HS-5 (cell line): ENCODE results near the gene KCNG2.

ENCODE experiments used
- DNase-seq: peaks from one replicate; pipeline ENCODE4 v3.0.0-alpha.2; 2012; ENCODE audit warnings: low read depth

The KCNG2 gene

GRCh38 chr18:79942786-79943607 lies 145.3 kb downstream of the KCNG2 start:
- DNase-seq, result no peak

GRCh38 chr18:79943608-79944125 lies 145.9 kb downstream of the KCNG2 start:
- DNase-seq, result no peak

DNA sequence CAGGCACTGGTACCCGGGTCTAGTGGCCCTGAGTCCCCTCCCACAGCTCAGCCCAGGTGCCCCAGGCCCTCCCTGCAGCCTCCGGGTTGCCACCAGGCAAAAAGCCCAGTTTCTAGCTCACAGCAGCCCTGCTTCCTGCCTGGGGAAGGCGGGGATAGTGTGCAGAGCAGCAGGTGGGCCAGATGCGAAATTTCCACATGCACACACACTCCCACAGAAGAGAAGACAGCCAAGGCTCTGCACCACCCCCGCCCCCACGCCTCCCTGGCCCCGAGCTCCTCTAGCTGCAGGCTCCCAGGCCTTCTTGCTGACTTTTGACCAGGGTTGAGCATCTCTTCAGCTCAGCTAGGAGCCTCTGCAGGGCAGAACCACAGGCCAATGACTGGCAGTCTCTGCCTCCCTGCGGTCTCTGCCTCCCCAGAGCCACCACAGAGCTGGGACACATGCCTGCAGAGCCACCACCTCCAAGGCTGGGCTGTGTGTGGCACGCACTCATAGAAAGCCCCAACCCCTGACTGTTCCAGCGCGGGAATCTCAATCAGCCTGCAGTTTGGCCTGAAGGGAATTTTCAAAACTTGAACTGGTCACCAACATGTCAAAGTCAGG lies 146.5 kb downstream of the KCNG2 start:
- no peak for DNase-seq

DNA sequence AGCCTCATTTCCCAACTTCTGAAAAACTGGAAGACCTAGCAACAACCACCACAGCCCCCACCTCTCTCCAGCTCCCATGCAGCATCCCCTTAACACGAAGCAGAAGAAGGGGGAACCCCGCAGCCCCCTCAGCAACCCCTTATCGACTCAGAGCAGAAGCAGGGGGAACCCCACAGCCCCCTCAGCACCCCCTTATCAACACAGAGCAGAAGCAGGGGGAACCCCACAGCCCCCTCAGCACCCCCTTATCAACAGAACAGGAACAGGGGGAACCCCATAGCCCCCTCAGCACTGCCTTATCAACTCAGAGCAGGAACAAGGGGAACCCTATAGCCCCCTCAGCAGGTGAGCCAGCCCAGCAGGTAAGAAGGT lies 147.0 kb downstream of the KCNG2 start:
- no peak for DNase-seq

DNA sequence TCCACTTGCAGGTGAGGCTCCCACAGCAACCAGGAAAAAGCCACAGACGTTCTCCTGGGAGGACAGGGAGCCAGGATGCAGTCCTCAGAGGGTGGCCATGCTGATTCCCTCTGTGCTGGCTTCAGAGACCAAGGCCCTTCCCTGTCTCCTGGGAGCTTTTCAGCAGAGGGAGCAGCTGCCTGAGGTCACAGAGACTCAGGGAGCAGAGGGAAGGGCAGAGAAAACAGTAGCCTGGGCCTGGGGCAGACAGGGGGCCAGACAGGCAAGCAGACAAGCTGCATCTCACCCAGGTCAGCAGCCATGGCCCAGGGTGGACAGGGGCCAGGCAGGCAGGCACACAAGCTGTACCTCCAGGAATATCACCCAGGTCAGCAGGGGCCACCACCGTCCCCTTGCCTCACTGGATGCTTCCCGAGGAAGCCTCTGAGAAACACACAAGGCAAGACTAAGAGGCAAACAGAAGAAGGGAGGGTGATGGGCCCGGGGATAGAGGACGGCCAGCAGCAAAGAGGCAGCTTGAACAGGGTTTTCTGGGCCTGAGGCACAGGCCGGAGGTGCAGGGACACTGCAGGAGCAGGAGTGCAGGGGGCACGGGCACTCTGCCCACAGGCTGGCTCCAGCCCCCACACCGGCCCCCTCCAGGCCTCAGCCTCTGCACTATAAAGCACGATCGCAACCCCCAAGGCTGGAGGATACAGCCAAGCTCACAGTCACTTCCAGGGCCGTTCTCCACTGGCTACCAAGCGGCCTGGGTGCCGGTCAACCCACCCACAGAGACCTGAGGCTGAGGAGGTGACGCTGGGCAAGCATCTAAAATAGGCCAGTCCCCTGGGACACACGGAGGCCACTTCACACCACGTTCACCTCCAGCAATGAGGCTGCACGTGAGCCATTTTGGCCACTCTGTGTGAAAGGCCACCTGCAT lies 147.6 kb downstream of the KCNG2 start:
- DNase-seq, result no peak

GRCh38 chr18:79947054-79947755 lies 149.5 kb downstream of the KCNG2 start:
- no peak for DNase-seq

- no peak for DNase-seq
Measured at GRCh38 chr18:79947881-79948610, 150.3 kb downstream of the KCNG2 start.

GRCh38 chr18:79948719-79949411 lies 151.1 kb downstream of the KCNG2 start:
- no peak for DNase-seq
